ENCODE measurements around the gene SCGB1D1.
A peak's percentile ranks its signal among the peaks of the same experiment; 100 is the strongest.

SCGB1D1 gene

DNA sequence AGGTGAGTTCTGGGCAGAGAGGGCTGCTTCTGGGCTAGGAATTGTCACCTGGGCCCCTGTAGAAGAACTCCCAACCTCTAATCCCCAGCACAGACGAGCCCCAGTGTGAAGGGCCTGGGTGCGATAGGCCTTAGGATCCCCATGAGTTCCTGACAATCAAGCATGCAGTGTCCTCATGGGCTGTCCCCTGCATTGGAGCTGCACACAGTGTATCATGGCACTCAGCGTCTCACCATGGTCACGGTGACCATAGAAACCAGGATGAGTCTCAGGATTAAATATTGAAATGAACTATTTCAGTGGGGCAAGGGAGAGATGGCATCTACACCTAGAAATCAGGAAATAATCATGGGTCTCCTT lies 18.7 kb downstream of the SCGB1D1 start:
- ChIA-PET POLR2A (no interaction called here), CTCF (interaction anchor here (0.6 to 1.7 kb wide), 2 partner anchors 37 to 1705 kb away, joined by 3 to 5 read pairs; no protein-coding TSS in a partner anchor)
- DNase-seq (ENCODE audit: extremely low spot score) = no peak
- TF ChIP-seq SUZ12 (IDR thresholded peaks at IDR 0.05) = no peak
- TF ChIP-seq ZNF384 (IDR thresholded peaks at IDR 0.05) = no peak
- TF ChIP-seq FOXA1 (IDR thresholded peaks at IDR 0.05) = no peak
- no peak for TF ChIP-seq FOXK2 (IDR thresholded peaks at IDR 0.05)
- TF ChIP-seq, protein P1, sequence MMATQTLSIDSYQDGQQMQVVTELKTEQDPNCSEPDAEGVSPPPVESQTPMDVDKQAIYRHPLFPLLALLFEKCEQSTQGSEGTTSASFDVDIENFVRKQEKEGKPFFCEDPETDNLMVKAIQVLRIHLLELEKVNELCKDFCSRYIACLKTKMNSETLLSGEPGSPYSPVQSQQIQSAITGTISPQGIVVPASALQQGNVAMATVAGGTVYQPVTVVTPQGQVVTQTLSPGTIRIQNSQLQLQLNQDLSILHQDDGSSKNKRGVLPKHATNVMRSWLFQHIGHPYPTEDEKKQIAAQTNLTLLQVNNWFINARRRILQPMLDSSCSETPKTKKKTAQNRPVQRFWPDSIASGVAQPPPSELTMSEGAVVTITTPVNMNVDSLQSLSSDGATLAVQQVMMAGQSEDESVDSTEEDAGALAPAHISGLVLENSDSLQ (IDR thresholded peaks at IDR 0.05) = no peak
- no peak for TF ChIP-seq HDGF (IDR thresholded peaks at IDR 0.05; ENCODE audit: borderline replicate concordance)
- TF ChIP-seq TARDBP (IDR thresholded peaks at IDR 0.05) = no peak
- TF ChIP-seq L3MBTL2 (conservative IDR thresholded peaks at IDR 0.05) = no peak
- no peak for TF ChIP-seq NFRKB (IDR thresholded peaks at IDR 0.05)
- no peak for TF ChIP-seq LEF1 (IDR thresholded peaks at IDR 0.05; ENCODE audit: borderline replicate concordance)
- no peak for TF ChIP-seq SP1 (IDR thresholded peaks at IDR 0.05)
- no peak for TF ChIP-seq FOXM1 (IDR thresholded peaks at IDR 0.05; ENCODE audit: borderline replicate concordance)
- no peak for TF ChIP-seq BHLHE40 (IDR thresholded peaks at IDR 0.05; ENCODE audit: borderline replicate concordance)
- TF ChIP-seq ELF4 (IDR thresholded peaks at IDR 0.05) = no peak
- TF ChIP-seq ARNT (IDR thresholded peaks at IDR 0.05) = no peak
- TF ChIP-seq CTBP1 (IDR thresholded peaks at IDR 0.05; ENCODE audit: borderline replicate concordance) = no peak

DNA sequence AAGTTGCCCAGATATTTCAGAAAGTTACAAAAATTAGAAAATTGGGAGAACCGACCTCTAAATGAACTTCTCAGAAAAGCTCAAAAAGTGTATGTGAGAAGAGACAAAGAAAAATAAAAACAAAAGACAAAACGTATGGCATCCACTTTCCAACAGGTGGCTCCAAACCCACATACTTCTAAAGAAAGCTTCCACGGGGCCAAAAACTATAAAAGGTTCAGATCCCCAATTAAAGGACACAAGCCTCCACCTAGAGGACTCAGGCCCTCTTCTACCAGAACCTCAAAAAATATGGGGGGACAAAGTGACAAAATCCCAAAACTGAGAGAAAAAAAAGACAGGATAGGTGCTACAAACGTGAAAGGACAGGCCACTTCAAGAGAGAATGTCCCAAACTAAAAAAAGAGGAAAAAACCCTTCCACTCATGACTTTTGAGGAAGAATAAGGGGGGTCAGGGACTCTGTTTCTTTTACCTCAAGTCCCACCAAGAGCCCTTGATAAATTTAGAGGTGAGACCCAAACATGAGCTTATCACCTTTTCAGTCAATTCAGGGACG lies 27.3 kb downstream of the SCGB1D1 start:
- ChIA-PET POLR2A (no interaction called here), CTCF (interaction anchor here (0.6 to 1.5 kb wide), 2 partner anchors 46 to 322 kb away, joined by 3 to 6 read pairs; no protein-coding TSS in a partner anchor)
- TF ChIP-seq CTBP1 (IDR thresholded peaks at IDR 0.05; ENCODE audit: borderline replicate concordance) (no peak), ELF4 (IDR thresholded peaks at IDR 0.05) (no peak), FOXK2 (IDR thresholded peaks at IDR 0.05) (no peak), SUZ12 (IDR thresholded peaks at IDR 0.05) (no peak), BHLHE40 (IDR thresholded peaks at IDR 0.05; ENCODE audit: borderline replicate concordance) (no peak), HDGF (IDR thresholded peaks at IDR 0.05; ENCODE audit: borderline replicate concordance) (no peak), L3MBTL2 (conservative IDR thresholded peaks at IDR 0.05) (no peak), FOXM1 (IDR thresholded peaks at IDR 0.05; ENCODE audit: borderline replicate concordance) (no peak), LEF1 (IDR thresholded peaks at IDR 0.05; ENCODE audit: borderline replicate concordance) (no peak), FOXA1 (IDR thresholded peaks at IDR 0.05) (no peak), NFRKB (IDR thresholded peaks at IDR 0.05) (no peak), SP1 (IDR thresholded peaks at IDR 0.05) (no peak), ARNT (IDR thresholded peaks at IDR 0.05) (no peak), ZNF384 (IDR thresholded peaks at IDR 0.05) (no peak), TARDBP (IDR thresholded peaks at IDR 0.05) (no peak)
- TF ChIP-seq, protein P1 (IDR thresholded peaks at IDR 0.05) = no peak
- peak; percentile 27 for DNase-seq (ENCODE audit: extremely low spot score)

DNA sequence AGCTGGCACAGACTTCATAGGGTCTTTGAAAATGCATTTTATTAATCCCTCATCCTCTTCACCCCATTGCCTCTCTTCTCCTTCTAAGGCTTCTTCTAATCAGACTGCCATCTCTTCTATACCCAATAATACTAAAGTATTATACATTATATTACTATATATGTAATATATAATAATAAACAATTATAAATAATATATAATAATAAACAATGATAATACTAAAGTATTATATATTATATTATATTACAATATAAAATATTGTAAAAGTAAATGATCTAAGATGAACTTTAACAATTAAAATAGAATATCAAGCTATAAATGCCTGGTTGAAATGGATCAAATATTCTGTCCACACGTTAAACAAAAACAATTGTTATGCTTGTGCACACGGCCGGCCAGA lies 31.5 kb downstream of the SCGB1D1 start:
- CTCF ChIA-PET = interaction anchor here (1.1 kb wide), 1 partner anchor 14 kb away, joined by 3 read pairs; no protein-coding TSS in a partner anchor
- no peak for TF ChIP-seq TARDBP (IDR thresholded peaks at IDR 0.05)
- TF ChIP-seq, protein P1 (IDR thresholded peaks at IDR 0.05) = no peak
- no peak for TF ChIP-seq FOXA1 (IDR thresholded peaks at IDR 0.05)
- TF ChIP-seq LEF1 (IDR thresholded peaks at IDR 0.05; ENCODE audit: borderline replicate concordance) = no peak
- TF ChIP-seq NFRKB (IDR thresholded peaks at IDR 0.05) = no peak
- no peak for TF ChIP-seq FOXM1 (IDR thresholded peaks at IDR 0.05; ENCODE audit: borderline replicate concordance)
- no peak for TF ChIP-seq SUZ12 (IDR thresholded peaks at IDR 0.05)
- TF ChIP-seq ZNF384 (IDR thresholded peaks at IDR 0.05) = no peak
- no peak for TF ChIP-seq SP1 (IDR thresholded peaks at IDR 0.05)
- no peak for TF ChIP-seq ARNT (IDR thresholded peaks at IDR 0.05)
- DNase-seq (ENCODE audit: extremely low spot score) = no peak
- POLR2A ChIA-PET = no interaction called here

DNA sequence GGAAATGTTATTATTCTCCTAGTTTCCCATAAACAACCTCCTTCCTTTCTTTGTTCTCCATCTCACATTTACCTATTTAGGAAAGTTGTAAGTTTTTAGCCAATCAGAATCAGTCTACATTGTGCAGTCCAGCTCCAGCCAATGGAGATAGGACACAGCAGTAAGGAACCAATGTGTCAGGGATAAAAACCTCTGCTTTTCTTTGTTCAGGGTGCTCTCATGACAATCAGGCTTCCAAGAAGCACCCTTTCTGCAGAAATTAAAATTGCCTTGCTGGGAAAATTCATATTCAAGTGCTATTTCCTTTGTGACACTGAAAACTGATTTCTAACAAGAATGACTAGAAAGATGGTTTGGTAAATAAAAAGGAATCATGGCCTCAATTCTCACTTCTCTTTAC lies 33.1 kb downstream of the SCGB1D1 start:
- ChIA-PET CTCF (no interaction called here), POLR2A (no interaction called here)
- TF ChIP-seq CTBP1 (IDR thresholded peaks at IDR 0.05; ENCODE audit: borderline replicate concordance) (no peak), SP1 (IDR thresholded peaks at IDR 0.05) (no peak), ARNT (IDR thresholded peaks at IDR 0.05) (no peak), HDGF (IDR thresholded peaks at IDR 0.05; ENCODE audit: borderline replicate concordance) (no peak), L3MBTL2 (conservative IDR thresholded peaks at IDR 0.05) (no peak), FOXK2 (IDR thresholded peaks at IDR 0.05) (no peak), BHLHE40 (IDR thresholded peaks at IDR 0.05; ENCODE audit: borderline replicate concordance) (no peak), LEF1 (IDR thresholded peaks at IDR 0.05; ENCODE audit: borderline replicate concordance) (no peak)
- no peak for DNase-seq (ENCODE audit: extremely low spot score)

DNA sequence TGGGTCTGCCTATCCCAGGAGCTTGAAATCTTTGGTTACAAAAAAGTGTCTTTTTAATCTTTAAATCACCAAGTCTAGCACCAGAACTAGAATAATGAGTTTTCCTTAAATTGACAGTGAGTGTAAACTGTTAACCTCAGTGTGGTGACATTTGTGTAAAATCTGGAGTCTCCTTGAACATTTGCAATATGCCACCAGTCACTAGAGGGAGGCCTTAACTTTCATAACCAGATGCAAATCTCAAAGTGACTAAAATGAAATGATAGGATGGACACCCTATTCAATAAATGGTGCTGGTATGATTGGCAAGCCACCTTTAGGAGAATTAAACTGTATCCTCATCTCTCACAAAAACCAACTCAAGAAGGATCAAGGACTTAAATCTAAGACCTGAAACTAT lies 43.7 kb downstream of the SCGB1D1 start:
- TF ChIP-seq NFRKB (IDR thresholded peaks at IDR 0.05) (no peak), L3MBTL2 (conservative IDR thresholded peaks at IDR 0.05) (no peak), LEF1 (IDR thresholded peaks at IDR 0.05; ENCODE audit: borderline replicate concordance) (no peak), TARDBP (IDR thresholded peaks at IDR 0.05) (no peak), ZNF384 (IDR thresholded peaks at IDR 0.05) (no peak), SP1 (IDR thresholded peaks at IDR 0.05) (no peak), BHLHE40 (IDR thresholded peaks at IDR 0.05; ENCODE audit: borderline replicate concordance) (no peak), FOXK2 (IDR thresholded peaks at IDR 0.05) (no peak), ELF4 (IDR thresholded peaks at IDR 0.05) (no peak), ARNT (IDR thresholded peaks at IDR 0.05) (no peak), CTBP1 (IDR thresholded peaks at IDR 0.05; ENCODE audit: borderline replicate concordance) (no peak), HDGF (IDR thresholded peaks at IDR 0.05; ENCODE audit: borderline replicate concordance) (no peak), SUZ12 (IDR thresholded peaks at IDR 0.05) (no peak)
- TF ChIP-seq, protein P1 (IDR thresholded peaks at IDR 0.05) = no peak
- ChIA-PET POLR2A (no interaction called here), CTCF (no interaction called here)
- no peak for DNase-seq (ENCODE audit: extremely low spot score)

All from HEK293T (cell line).